ENCODE results near the gene CRTC3. TPM values are rescaled to one million over a fixed set of nuclear protein-coding genes. Genes with fewer than 3 reads are reported as not detected.

CRTC3 gene
- total RNA-seq, 1 donor from 2014 or later: 39.7 TPM

DNA sequence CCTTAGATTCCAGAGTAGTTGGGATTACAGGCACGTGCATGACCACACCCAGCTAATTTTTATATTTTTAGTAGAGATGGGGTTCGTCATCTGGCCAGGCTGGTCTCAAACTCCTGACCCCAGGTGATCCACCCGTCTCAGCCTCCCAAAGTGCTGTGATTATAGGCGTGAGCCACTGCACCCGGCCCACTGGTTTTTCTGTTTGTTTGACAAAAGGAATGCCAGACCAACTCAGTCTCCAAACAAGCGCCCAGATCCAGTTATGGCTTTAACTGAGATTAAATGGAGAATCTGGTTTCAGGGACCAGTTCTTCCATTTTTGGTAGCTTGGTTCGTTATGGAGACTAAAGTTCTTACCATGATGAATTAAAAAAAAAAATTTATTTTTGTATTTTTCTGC is 50.8 kb downstream of the CRTC3 start:
- Mint-ChIP-seq H3K27me3 (ENCODE audit: low read depth) (no peaks in the 10 kb centered on the region), H3K27ac (ENCODE audit: unreplicated experiment) (no peak overlapping the region), H3K4me3 (ENCODE audit: unreplicated experiment) (no peak overlapping the region), H3K4me1 (ENCODE audit: low read depth) (peaks cover 29% of the 10 kb centered on the region), H3K9me3 (ENCODE audit: low read depth) (no peaks in the 10 kb centered on the region), H3K36me3 (ENCODE audit: low read depth) (no peaks in the 10 kb centered on the region)
- TF ChIP-seq, protein P1, sequence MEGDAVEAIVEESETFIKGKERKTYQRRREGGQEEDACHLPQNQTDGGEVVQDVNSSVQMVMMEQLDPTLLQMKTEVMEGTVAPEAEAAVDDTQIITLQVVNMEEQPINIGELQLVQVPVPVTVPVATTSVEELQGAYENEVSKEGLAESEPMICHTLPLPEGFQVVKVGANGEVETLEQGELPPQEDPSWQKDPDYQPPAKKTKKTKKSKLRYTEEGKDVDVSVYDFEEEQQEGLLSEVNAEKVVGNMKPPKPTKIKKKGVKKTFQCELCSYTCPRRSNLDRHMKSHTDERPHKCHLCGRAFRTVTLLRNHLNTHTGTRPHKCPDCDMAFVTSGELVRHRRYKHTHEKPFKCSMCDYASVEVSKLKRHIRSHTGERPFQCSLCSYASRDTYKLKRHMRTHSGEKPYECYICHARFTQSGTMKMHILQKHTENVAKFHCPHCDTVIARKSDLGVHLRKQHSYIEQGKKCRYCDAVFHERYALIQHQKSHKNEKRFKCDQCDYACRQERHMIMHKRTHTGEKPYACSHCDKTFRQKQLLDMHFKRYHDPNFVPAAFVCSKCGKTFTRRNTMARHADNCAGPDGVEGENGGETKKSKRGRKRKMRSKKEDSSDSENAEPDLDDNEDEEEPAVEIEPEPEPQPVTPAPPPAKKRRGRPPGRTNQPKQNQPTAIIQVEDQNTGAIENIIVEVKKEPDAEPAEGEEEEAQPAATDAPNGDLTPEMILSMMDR (IDR thresholded peaks at IDR 0.05): no peak
- DNase-seq (ENCODE audit: low spot score): no peak

DNA sequence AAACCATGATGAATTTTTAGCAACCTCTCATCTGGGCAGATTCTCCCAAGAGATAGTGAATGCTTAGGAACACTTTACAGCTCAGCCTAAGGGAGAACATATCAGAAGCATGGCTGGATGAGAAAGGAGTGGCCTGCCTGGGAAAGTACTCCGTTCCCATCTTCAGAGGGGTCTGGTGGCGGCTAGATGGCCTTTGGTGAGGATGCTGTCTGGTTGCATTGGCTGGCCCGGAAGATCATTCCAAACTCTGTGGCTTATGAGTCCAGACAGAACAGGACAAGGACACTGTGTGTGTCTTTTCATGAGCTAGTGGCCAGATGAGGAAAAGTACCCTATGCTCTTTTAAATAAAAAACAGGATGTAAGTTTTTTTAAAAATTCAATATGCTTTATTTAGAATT is 51.2 kb downstream of the CRTC3 start:
- TF ChIP-seq, protein P1 (IDR thresholded peaks at IDR 0.05): no peak
- no peaks in the 10 kb centered on the region for H3K36me3 Mint-ChIP-seq (ENCODE audit: low read depth)
- H3K4me1 Mint-ChIP-seq (ENCODE audit: low read depth): peaks cover 33% of the 10 kb centered on the region
- peak overlapping the region; percentile 15 for H3K27ac Mint-ChIP-seq (ENCODE audit: unreplicated experiment)
- no peak overlapping the region for H3K4me3 Mint-ChIP-seq (ENCODE audit: unreplicated experiment)
- DNase-seq (ENCODE audit: low spot score): no peak
- no peaks in the 10 kb centered on the region for H3K27me3 Mint-ChIP-seq (ENCODE audit: low read depth)
- no peaks in the 10 kb centered on the region for H3K9me3 Mint-ChIP-seq (ENCODE audit: low read depth)

DNA sequence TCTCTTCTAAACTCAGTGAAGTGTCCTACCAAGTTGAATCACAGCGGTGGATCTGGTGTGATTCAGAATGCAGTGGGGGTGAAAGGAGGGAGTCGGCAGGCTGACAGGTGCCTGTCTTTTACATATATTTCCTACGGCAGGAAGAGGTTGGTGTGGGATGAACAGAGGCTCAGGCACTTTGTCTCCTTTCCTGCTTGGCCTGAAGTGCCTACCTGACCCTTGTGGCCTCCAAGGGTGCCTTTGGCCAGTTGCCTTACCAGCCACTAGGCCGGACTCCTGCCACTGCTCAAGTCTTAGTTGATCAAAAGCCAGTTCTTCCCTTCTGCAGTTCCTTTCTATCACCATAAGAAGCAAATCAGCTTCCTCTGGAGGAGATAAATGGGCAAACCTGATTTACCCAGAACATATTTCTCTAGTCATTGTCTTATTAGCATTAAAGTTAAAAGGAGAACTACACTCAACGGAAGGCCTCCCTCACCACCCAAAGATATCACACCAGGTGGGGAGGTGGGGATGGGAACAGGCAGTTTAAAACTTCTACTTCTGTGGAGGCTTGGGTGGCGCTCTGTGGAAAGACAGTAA is 52.1 kb downstream of the CRTC3 start:
- no peak for DNase-seq (ENCODE audit: low spot score)
- peaks cover 34% of the 10 kb centered on the region for H3K4me1 Mint-ChIP-seq (ENCODE audit: low read depth)
- no peaks in the 10 kb centered on the region for H3K9me3 Mint-ChIP-seq (ENCODE audit: low read depth)
- H3K27ac Mint-ChIP-seq (ENCODE audit: unreplicated experiment): no peak overlapping the region
- H3K36me3 Mint-ChIP-seq (ENCODE audit: low read depth): no peaks in the 10 kb centered on the region
- no peak overlapping the region for H3K4me3 Mint-ChIP-seq (ENCODE audit: unreplicated experiment)
- TF ChIP-seq, protein P1 (IDR thresholded peaks at IDR 0.05): no peak
- H3K27me3 Mint-ChIP-seq (ENCODE audit: low read depth): no peaks in the 10 kb centered on the region

DNA sequence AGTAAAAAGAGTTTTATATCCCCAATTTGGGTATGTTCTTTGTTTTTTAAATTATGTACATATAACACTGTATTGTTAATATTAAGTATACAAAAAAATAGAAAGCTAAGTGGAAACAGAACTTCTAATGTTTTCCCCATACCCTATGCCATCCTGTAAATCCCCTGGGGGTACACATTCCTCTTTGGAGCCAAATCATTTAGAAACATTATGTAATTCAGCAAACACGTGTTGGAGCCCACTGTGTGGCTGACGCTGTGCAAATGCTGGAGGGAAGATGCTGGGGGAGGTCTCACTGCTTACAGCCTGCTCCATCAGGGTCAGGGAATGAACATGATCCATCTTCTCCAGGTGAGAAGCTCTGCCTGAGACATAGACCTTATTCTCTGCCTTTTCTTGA is 52.8 kb downstream of the CRTC3 start:
- Mint-ChIP-seq H3K4me3 (ENCODE audit: unreplicated experiment) (no peak overlapping the region), H3K27me3 (ENCODE audit: low read depth) (no peaks in the 10 kb centered on the region), H3K27ac (ENCODE audit: unreplicated experiment) (peak overlapping the region; percentile 68), H3K36me3 (ENCODE audit: low read depth) (no peaks in the 10 kb centered on the region), H3K4me1 (ENCODE audit: low read depth) (peaks cover 34% of the 10 kb centered on the region), H3K9me3 (ENCODE audit: low read depth) (no peaks in the 10 kb centered on the region)
- TF ChIP-seq, protein P1 (IDR thresholded peaks at IDR 0.05): no peak
- no peak for DNase-seq (ENCODE audit: low spot score)

DNA sequence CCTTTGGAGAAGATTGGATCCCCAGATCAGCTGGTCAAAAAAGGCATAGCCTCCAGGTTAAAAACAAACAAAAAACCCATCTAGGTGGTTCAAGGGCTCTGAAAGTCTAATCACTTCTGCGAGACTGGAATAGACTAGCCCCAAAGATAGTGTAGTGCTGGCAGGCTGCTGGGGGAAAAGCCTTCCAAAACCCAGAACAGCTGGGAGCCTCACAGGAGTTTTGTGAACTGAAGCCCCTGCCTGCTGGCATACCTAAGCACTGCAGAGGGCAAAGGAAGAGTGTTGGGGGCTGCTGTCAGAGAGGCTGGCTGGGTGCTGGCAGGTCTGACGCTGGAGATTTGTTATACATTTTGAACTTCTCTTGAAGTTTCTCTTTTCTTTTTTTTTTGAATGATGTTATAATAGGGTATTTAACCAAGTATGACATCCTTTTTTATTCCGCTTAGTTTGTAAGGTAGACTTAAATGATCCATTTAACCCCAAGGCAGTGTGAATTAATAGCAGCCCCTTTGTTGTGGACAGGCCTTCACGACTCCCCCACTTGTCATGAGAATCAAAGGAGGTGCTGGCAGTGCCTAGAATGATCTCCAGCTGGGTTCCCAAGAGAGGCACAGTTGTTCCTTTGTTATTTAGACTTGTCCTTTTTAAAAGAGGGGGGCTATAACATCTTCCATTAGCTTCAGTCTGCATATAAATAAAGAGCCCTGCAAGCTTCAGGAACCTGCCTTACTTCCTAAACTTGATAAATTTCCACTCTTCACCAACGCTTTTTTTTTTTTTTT is 53.9 kb downstream of the CRTC3 start:
- no peak for DNase-seq (ENCODE audit: low spot score)
- Mint-ChIP-seq H3K4me3 (ENCODE audit: unreplicated experiment) (no peak overlapping the region), H3K36me3 (ENCODE audit: low read depth) (peaks cover 2% of the 10 kb centered on the region), H3K27ac (ENCODE audit: unreplicated experiment) (no peak overlapping the region), H3K9me3 (ENCODE audit: low read depth) (no peaks in the 10 kb centered on the region), H3K27me3 (ENCODE audit: low read depth) (no peaks in the 10 kb centered on the region), H3K4me1 (ENCODE audit: low read depth) (peaks cover 34% of the 10 kb centered on the region)
- TF ChIP-seq, protein P1 (IDR thresholded peaks at IDR 0.05): no peak
